D721Med (cell line): ENCODE results near the gene KRTAP2-1.
"Not testable (repeated sequence)": the region's sequence is repeated elsewhere in the genome, so short reads cannot be mapped to it uniquely, and the experiment has no call there.

ENCODE experiments used
- DNase-seq: peaks from one replicate; pipeline ENCODE4 v3.0.0; 2011; ENCODE audit warnings: low spot score; ENCODE audit not compliant: insufficient read length
- FAIRE-seq: peaks from 2 replicates; lab custom pipeline; 2011; peaks lifted over from hg19 to GRCh38; lab: Jason Lieb, UNC
- TF ChIP-seq, protein P1 (sequence below): IDR thresholded peaks from 2 replicates; pipeline ENCODE4 v1.5.1; 2012; ENCODE audit warnings: mild to moderate bottlenecking, control low read depth; ENCODE audit not compliant: insufficient read depth; ENCODE audit errors: missing control alignments

The KRTAP2-1 gene

GRCh38 chr17:41071606-41072360 lies 24.7 kb upstream of the KRTAP2-1 start:
- FAIRE-seq, result no peak
- TF ChIP-seq, protein P1, sequence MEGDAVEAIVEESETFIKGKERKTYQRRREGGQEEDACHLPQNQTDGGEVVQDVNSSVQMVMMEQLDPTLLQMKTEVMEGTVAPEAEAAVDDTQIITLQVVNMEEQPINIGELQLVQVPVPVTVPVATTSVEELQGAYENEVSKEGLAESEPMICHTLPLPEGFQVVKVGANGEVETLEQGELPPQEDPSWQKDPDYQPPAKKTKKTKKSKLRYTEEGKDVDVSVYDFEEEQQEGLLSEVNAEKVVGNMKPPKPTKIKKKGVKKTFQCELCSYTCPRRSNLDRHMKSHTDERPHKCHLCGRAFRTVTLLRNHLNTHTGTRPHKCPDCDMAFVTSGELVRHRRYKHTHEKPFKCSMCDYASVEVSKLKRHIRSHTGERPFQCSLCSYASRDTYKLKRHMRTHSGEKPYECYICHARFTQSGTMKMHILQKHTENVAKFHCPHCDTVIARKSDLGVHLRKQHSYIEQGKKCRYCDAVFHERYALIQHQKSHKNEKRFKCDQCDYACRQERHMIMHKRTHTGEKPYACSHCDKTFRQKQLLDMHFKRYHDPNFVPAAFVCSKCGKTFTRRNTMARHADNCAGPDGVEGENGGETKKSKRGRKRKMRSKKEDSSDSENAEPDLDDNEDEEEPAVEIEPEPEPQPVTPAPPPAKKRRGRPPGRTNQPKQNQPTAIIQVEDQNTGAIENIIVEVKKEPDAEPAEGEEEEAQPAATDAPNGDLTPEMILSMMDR, result no peak
- no peak for DNase-seq

GRCh38 chr17:41069031-41069430 lies 21.9 kb upstream of the KRTAP2-1 start:
- FAIRE-seq (no peak), DNase-seq (no peak)
- TF ChIP-seq, protein P1, result no peak

- DNase-seq (no peak), FAIRE-seq (no peak)
- TF ChIP-seq, protein P1, result no peak
Observed at GRCh38 chr17:41067281-41067680, 20.2 kb upstream of the KRTAP2-1 start.

DNA sequence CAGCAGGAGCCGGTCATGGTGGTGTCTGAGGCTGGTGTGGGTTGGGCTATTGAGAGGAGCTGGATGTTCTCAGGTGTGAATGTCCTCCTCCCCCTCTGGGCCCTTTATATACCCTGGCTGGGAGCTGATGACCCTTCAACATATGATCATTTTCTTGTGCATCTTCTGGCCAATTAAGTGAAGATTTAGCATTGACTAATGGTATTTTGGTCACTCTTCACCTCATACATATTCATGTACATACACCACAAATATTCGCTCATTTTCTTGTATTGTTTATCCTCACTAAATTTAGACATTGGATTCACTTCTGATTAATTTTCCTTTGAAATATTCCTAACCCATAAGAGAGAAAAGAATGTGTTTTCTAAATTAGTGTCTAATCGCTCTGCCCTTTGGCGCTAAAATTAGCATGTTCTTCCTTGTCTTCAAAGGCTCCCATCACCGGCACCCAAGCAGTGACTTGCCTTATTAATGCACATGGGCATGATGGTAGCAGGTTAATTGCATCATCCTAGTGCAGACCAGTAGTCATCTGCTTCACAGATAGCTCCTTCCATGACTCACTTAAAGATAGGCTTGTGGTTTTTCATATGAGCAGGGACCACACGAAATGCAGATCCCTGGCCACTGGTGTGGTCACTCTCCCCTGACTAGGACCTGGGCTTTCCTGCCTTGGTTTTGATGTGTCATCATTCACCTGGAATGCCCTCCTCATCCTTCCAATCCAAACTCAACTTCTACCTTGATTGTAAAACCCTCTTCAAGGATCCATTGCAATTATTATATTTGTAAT lies 18.9 kb upstream of the KRTAP2-1 start, which contains the start of gene KRTAP2-4:
Gene KRTAP2-4, minus strand, starts transcription at position 51 of the 796 bp plus-strand sequence. Its CDS starts 34 bp downstream, at position 17.
- TF ChIP-seq, protein P1, result no peak
- FAIRE-seq, result no peak
- no peak for DNase-seq

DNA sequence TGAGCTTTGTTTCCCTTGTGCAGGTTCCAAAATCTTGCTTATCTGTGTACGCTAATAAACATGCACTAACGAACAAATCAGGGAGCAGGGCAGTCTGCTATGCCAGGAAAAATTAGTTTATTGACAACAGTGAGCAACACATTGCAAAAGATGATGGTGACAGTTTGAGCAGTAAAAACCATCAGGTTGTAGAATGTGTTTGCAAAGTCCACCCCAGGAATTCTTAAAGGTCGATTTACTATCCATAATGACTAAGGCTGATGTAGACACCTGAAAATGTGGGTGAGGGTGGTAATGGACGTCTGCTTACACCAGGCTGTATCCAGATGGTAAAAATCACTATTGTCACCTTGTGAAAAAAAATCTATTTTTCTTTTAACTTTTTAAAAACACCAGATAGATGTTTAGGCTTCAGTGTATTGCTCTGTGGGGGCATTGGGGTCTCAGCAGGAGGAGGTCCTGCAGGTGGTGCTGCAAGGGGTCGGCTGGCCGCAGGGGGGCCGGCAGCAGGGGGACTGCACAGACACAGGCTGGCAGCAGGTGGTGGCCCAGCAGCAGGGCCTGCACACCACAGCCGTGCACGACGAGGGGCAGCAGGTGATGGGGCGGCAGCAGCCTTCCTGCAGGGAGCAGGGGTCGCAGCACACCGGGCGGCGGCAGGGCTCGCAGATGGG lies 18.0 kb upstream of the KRTAP2-1 start:
- DNase-seq, FAIRE-seq: not testable (repeated sequence)

- FAIRE-seq (no peak), DNase-seq (no peak)
- TF ChIP-seq, protein P1, result no peak
Observed at GRCh38 chr17:41064301-41064700, 17.2 kb upstream of the KRTAP2-1 start.

DNA sequence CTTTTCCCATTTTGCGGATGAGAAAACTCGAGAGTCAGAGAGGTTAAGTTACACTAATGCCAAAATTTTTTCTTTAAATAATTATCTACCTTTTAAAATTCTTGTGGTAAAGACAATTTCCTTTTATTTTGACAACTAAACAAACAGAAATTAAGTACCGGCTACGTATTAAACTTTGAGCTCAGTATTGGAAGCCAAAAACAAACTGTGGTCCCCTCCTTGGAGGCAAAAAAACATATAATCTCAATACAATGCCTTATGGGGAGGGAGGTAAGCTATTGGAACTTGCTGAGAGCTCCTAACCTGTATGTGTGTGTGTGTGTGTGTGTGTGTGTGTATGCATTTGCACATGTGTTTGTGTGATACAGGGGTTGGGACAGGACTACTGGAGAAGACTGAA lies 16.3 kb upstream of the KRTAP2-1 start:
- DNase-seq (no peak), FAIRE-seq (no peak)
- TF ChIP-seq, protein P1, result no peak
